B cell (primary cell): ENCODE data around the gene MBIP. TPM values are rescaled to one million over a fixed set of nuclear protein-coding genes. Genes with fewer than 3 reads are reported as not detected.

Experiments used
- polyA plus RNA-seq: library from polyadenylated mRNA; depleted of rRNA; stranded (reverse); fragments of >200 nt; gene quantifications from 2 replicates; pipeline ENCODE4 v1.2.3, GENCODE V29; 2012
- total RNA-seq, 2 donors: library from RNA; stranded (reverse); fragments of 120-200 nt in 1 of 2; gene quantifications; 1 replicate in 1 of 2; 2 replicates in 1 of 2; pipeline versions ENCODE4 v1.2.3 to v1.2.4, GENCODE V29; 2013 to 2022

MBIP gene
- total and polyA plus RNA-seq, 2 donors (not counting 1 experiment from before 2014, with no cell fraction given), result 9.3 to 20.8 TPM

Other genes starting within 250 kb of the MBIP start
- not detected in 2 replicates for gene PTCSC3, start 143.9 kb downstream of the MBIP start, total RNA-seq
- not detected in 2 replicates for gene PTCSC3, start 143.9 kb downstream of the MBIP start, polyA plus RNA-seq
- gene NKX2-1, start 199.6 kb upstream of the MBIP start, total RNA-seq, result not detected in 2 replicates
- not detected in 2 replicates for gene NKX2-1, start 199.6 kb upstream of the MBIP start, polyA plus RNA-seq